Esophagus squamous epithelium (tissue), 5 donors: Measurements from ENCODE around the gene ZCCHC7. TPM values are rescaled to one million over a fixed set of nuclear protein-coding genes. Genes with fewer than 3 reads are reported as not detected.

ENCODE experiments used
- DNase-seq: peaks from one replicate; lab custom pipeline; 2025; lab: John Stamatoyannopoulos, UW
- H3K27ac ChIP-seq, 4 donors: fragments of 200-600 bp; sonication (generic); one replicate each; pipeline ENCODE4 v1.5.1; 2016 to 2019; ENCODE audit warnings: mild to moderate bottlenecking in 1 of 4
- H3K27me3 ChIP-seq, 4 donors: fragments of 200-600 bp; sonication (generic); 1 replicate in 3 of 4; 2 replicates in 1 of 4; pipeline versions ENCODE4 v1.5.1 to v1.6.0; 2017 to 2021; ENCODE audit warnings: antibody characterized with exemption in 1 of 4
- H3K36me3 ChIP-seq, 3 donors: fragments of 200-600 bp; sonication (generic); one replicate each; pipeline ENCODE4 v1.5.1; 2016 to 2019
- H3K4me1 ChIP-seq, 3 donors: fragments of 200-600 bp; sonication (generic); one replicate each; pipeline ENCODE4 v1.5.1; 2017 to 2019
- H3K4me3 ChIP-seq, 4 donors: fragments of 200-600 bp; sonication (generic); 1 replicate in 3 of 4; 2 replicates in 1 of 4; pipeline ENCODE4 v1.5.1; 2016 to 2019; ENCODE audit warnings: mild to moderate bottlenecking in 2 of 4, moderate library complexity in 1 of 4
- H3K9me3 ChIP-seq, 3 donors: fragments of 200-600 bp; sonication (generic); one replicate each; pipeline ENCODE4 v1.5.1; 2016 to 2019
- POLR2A ChIP-seq, 4 donors: fragments of 450-650 bp; IDR thresholded peaks; one replicate each; pipeline ENCODE4 v1.6.1; 2017; ENCODE audit warnings: antibody characterized with exemption in 4 of 4, mild to moderate bottlenecking in 4 of 4, moderate library complexity in 3 of 4
- WGBS, 2 donors: methylation state at CpG; one replicate each; pipeline ENCODE4 v1.1.5; 2018; 5-methylcytosine and 5-hydroxymethylcytosine counted together
- intact Hi-C: fragments of 100-400 bp; cut with DNase I; formaldehyde crosslinking; loops from one replicate; pipeline ENCODE4 v1.15.0; 2022
- total RNA-seq, 4 donors: library from RNA; depleted of rRNA; stranded (reverse); fragments of >200 nt; gene quantifications; one replicate each; pipeline ENCODE4 v1.1.0, GENCODE V29; 2016
- TF ChIP-seq, protein P1 (sequence below), 6 experiments: fragments of 450-650 bp in 4 of 6; fragments of 200-600 bp in 2 of 6; sonication (generic) in 2 of 6; IDR thresholded peaks; one replicate each; pipeline ENCODE4 v1.5.1; 2016 to 2019; ENCODE audit warnings: antibody characterized with exemption in 6 of 6, mild to moderate bottlenecking in 4 of 6, moderate library complexity in 4 of 6
- donor health status: DM: yes; HTN: yes; CAD: no.

ZCCHC7 gene
- total RNA-seq, 4 donors from 2014 or later, result 6.1 to 21.6 (median 13.0) TPM

DNA sequence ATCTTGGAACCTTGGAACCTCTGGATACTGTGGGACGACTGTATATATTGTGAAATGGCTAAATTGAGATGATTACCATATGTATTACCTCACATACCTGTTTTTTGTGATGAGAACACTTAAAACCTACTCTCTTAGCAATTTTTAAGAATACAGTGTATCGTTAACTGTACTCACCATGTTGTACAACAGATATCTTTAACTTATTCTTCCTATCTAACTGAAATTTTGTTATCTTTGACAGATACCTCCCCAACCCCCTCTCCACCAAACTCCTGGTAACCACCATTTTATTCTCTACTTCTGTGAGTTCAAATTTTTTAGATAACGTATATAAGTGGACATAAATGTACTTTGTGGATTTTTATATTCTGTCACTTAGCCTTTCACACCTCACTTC, 126.5 kb downstream of the ZCCHC7 start:
- Histone ChIP-seq H3K4me1 (no peaks in the 10 kb centered on the region), H3K9me3 (no peaks in the 10 kb centered on the region), H3K36me3 (peaks cover 0 to 12% (median 0%) of the 10 kb centered on the region in 3 donors), H3K4me3 (no peak overlapping the region), H3K27me3 (no peaks in the 10 kb centered on the region), H3K27ac (no peak overlapping the region)
- intact Hi-C loops, result no loop called here
- DNase-seq, result no peak
- no peak for TF ChIP-seq POLR2A (IDR thresholded peaks at IDR 0.05)
- TF ChIP-seq, protein P1, sequence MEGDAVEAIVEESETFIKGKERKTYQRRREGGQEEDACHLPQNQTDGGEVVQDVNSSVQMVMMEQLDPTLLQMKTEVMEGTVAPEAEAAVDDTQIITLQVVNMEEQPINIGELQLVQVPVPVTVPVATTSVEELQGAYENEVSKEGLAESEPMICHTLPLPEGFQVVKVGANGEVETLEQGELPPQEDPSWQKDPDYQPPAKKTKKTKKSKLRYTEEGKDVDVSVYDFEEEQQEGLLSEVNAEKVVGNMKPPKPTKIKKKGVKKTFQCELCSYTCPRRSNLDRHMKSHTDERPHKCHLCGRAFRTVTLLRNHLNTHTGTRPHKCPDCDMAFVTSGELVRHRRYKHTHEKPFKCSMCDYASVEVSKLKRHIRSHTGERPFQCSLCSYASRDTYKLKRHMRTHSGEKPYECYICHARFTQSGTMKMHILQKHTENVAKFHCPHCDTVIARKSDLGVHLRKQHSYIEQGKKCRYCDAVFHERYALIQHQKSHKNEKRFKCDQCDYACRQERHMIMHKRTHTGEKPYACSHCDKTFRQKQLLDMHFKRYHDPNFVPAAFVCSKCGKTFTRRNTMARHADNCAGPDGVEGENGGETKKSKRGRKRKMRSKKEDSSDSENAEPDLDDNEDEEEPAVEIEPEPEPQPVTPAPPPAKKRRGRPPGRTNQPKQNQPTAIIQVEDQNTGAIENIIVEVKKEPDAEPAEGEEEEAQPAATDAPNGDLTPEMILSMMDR (IDR thresholded peaks at IDR 0.05), result no peak
- WGBS, 2 donors, result 91 to 100% methylated on average over 3 of the region's 3 CpGs

DNA sequence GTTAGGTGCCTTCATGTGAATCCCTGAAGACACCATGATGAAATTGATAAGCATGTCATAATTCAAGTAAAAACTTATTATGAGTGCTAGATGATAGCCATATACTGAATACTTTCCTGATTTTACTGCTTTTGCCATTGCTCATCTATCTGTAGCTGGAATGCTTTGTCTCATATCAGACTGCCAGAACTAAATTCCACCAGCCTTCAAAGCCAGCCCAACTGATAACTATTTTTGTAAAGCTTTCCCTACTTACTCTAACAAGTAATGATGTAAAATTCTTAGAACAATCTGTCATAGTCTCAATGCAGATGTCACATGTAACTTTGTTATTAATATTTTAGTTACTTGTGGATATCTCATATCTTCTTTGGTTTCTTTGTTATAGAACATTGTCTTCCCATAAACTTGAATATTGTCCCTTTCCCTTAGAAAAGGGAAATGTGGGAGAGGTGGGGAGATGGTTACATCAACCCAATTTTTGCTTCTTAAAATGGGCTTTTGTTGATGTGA, 128.3 kb downstream of the ZCCHC7 start:
- no peak for DNase-seq
- intact Hi-C loops, result no loop called here
- TF ChIP-seq, protein P1 (IDR thresholded peaks at IDR 0.05), result no peak
- TF ChIP-seq POLR2A (IDR thresholded peaks at IDR 0.05), result no peak
- H3K4me1 ChIP-seq, result no peaks in the 10 kb centered on the region
- no peaks in the 10 kb centered on the region for H3K9me3 ChIP-seq
- H3K27ac ChIP-seq, result no peak overlapping the region
- H3K27me3 ChIP-seq, result no peaks in the 10 kb centered on the region
- H3K36me3 ChIP-seq, result peaks cover 0 to 12% (median 0%) of the 10 kb centered on the region in 3 donors
- H3K4me3 ChIP-seq, result no peak overlapping the region

DNA sequence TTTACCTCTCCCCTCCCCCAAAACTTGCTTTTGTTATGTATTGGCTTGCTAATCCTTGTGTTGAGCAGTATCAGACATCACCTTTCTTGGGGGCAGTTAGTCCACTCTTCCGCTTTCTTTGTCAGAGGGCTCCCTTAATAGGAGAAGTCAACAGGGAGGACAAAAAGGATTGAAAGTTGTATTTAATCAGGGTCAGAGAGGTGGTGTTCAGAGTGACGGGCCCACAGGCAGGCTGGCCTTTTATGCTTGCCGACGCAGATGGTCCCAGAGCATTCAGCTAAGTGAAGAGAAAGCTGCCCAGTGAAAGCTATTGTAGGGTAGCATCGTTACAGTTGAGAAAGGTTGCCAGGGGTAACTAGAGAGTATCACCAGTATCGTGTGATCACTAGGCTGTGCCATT, 131.1 kb downstream of the ZCCHC7 start:
- Histone ChIP-seq H3K4me3 (no peak overlapping the region), H3K4me1 (no peaks in the 10 kb centered on the region), H3K27ac (no peak overlapping the region), H3K36me3 (peaks cover 0 to 12% (median 0%) of the 10 kb centered on the region in 3 donors), H3K9me3 (no peaks in the 10 kb centered on the region), H3K27me3 (no peaks in the 10 kb centered on the region)
- intact Hi-C loops, result no loop called here
- DNase-seq, result no peak
- TF ChIP-seq, protein P1 (IDR thresholded peaks at IDR 0.05), result no peak
- no peak for TF ChIP-seq POLR2A (IDR thresholded peaks at IDR 0.05)
- WGBS, 2 donors, result 76 to 93% methylated on average over 5 to 6 of the region's 6 CpGs

DNA sequence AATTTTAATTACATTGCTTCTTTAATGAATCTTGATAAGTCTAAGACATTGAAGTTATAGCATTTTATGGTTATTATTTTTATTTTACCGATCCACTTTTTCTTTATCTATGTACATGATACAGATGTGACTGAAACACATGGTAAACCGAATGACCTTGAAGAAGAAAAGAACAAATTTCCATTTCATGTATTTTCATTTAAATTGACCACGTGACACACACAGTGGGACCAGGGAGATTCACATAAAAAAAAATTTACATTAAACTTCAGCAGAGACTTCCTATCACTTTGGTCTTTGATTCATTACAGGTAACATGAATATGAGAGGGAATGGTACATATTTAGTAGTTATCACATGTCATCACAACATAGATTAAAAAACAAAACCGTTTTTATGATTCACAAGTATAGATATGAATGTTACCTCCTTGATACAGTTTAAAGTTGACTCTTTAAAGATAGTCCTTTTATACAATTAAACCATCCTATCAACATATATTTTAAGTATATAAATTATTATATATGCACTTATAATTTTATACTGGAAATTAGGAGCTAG, 133.1 kb downstream of the ZCCHC7 start:
- H3K27ac ChIP-seq, result no peak overlapping the region
- H3K9me3 ChIP-seq, result no peaks in the 10 kb centered on the region
- DNase-seq, result no peak
- no peaks in the 10 kb centered on the region for H3K4me1 ChIP-seq
- no peak for TF ChIP-seq POLR2A (IDR thresholded peaks at IDR 0.05)
- TF ChIP-seq, protein P1 (IDR thresholded peaks at IDR 0.05), result no peak
- H3K27me3 ChIP-seq, result no peaks in the 10 kb centered on the region
- intact Hi-C loops, result no loop called here
- no peak overlapping the region for H3K4me3 ChIP-seq
- peaks cover 0 to 12% (median 0%) of the 10 kb centered on the region in 3 donors for H3K36me3 ChIP-seq
- 85 to 89% methylated on average over 4 of the region's 4 CpGs for WGBS, 2 donors

DNA sequence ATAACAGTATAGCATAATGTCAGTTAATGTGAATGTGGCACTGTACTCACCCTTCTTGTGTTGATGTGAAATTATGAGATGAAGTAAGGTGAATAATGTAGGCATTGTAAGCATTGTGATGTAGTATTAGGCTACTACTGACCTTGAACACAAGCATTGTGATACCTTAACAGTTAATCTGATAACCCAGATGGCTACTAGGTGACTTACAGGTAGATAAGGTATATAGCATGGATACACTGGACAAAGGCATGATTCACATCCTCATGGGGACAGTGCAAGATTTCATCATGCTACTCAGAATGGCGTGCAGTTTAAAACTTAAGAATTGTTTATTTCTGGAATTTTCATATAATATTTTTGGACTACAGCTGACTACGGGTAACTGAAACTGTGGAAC, 134.8 kb downstream of the ZCCHC7 start:
- Histone ChIP-seq H3K4me3 (no peak overlapping the region), H3K27ac (no peak overlapping the region), H3K4me1 (no peaks in the 10 kb centered on the region), H3K27me3 (no peaks in the 10 kb centered on the region), H3K36me3 (peaks cover 0 to 7% (median 0%) of the 10 kb centered on the region in 3 donors), H3K9me3 (no peaks in the 10 kb centered on the region)
- 95 to 97% methylated on average over 2 of the region's 2 CpGs for WGBS, 2 donors
- intact Hi-C loops, result no loop called here
- DNase-seq, result no peak
- TF ChIP-seq POLR2A (IDR thresholded peaks at IDR 0.05), result no peak
